Stimulated activated CD8-positive, alpha-beta memory T cell treated with anti-CD3 and anti-CD28 coated beads, Interleukin-2, amount 100 ng/mL, for 1 hour (primary cell): Measurements from ENCODE around the gene ETV3.
A peak's percentile ranks its signal among the peaks of the same experiment; 100 is the strongest.

ENCODE experiments used
- DNase-seq, 2 donors: peaks; one replicate each; pipeline ENCODE4 v3.0.0-alpha.2; 2020; ENCODE audit warnings: low read depth in 2 of 2

Gene ETV3

DNA sequence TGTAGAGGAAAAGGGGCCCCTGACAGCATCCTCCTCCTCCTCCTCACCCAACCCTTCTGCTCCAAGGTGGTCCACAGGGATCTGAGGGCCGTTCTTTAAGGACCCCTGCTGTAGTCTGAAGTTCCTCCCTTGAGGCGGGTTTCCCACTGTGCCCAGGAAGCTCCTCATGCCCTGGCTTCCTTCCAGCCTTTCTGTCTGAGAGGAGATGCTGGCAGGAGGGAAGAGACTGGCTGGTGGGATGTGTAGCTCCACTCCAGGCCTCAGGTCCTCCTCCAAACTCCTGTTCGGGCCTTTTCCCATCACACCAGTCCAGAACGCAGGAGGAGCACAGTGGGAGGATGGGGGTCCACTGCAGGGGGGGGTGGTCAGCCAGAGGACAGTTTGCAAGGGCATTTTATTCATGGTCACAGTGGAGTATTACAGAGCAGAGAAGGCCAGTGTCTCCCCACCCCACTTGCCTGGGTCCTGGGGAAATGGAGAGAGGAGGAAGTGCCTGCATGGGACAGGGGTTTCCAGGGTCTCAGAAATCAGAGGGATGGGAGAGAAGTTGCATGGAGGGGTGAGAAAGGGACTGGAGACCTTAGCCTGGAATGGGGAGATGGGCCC, 46.4 kb downstream of the ETV3 start:
- DNase-seq: no peak

DNA sequence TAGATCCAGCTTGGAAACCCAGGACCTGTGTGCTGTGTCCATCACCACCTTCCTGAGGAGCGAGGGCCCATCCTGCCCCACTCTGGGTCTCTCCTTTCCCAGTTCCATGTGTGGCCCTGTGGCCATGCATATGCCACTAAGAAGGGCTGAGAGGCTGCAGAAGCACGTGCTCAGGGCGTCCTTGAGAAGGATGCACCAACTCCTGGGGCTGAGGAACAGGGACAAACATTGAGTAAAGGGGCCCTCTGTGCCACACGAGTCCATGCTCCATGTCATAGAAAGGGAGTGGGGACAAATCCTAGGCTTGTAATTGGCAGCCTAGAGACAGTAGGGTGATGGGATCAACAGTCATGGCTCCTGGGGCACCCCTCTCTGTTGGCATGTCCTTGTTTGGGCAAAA, 47.0 kb downstream of the ETV3 start:
- no peak for DNase-seq

- DNase-seq: no peak
Measured at GRCh38 chr1:157090771-157091170, 47.4 kb downstream of the ETV3 start.

DNA sequence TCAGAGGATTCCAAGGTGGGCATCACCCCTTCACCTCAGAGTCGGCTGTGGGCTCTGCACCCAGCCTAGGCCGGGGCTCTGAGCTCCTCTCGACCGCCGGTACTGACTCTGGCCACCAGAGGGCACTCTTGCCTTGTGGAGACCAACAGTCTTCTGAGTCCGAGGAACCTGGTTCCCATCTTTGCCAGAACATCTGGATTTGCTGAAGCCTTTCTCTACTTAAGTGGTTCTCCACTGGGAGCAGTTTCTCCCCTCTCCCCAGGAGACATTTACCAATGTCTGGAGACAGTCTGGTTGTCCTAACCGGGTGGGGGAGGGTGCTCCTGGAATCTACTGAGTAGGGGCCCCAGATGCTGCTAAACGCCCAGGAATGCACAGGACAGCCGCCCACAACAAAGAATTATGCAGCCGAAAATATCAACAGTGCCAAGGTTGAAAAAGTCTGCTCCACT, 48.0 kb downstream of the ETV3 start:
- DNase-seq: peak; percentile 75 to 79

DNA sequence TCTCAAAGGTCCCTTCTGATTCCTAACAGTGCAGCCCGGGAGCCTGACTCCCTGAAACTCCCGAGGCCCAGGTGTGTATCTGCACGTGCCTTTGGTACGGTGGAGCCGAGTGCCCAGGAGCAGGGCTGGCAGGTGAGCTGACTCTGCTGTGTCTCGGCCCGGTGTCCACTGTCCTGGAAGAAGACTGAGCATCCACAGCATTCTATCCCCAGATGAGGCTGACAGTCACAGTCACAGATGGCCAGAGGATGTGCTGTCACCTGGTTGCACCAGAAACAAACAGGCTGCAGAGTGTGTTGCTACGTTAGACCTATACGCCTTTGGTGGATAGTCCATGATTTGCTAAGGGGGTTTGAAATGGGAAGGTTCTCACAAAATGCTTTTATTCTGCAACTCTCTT, 48.4 kb downstream of the ETV3 start:
- DNase-seq: no peak

- no peak for DNase-seq
Measured at GRCh38 chr1:157088607-157089006, 49.6 kb downstream of the ETV3 start.

- DNase-seq: no peak
Measured at GRCh38 chr1:157087030-157087429, 51.2 kb downstream of the ETV3 start.

GRCh38 chr1:157086299-157086698, 51.9 kb downstream of the ETV3 start:
- no peak for DNase-seq

- DNase-seq: no peak
Measured at GRCh38 chr1:157085421-157085820, 52.8 kb downstream of the ETV3 start.

DNA sequence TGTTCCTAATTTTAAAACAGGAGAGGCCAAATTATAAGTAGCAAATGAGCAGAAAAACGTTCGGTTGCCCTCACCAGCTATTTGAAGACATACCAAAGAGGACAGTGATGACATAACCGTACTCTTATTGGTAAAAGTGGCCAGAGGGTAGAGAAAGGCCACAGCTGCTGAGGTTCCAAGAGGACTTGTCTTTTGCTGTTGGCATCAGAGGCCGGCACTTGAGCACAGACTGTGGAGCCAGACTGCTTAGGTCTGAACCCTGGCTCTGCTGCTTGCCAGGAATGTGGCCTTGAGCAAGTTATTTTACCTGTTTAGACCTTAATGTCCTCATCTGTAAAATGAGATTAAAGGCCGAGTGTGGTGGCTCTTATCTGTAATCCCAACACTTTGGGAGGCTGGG, 53.5 kb downstream of the ETV3 start:
- no peak for DNase-seq

GRCh38 chr1:157081707-157082106, 56.5 kb downstream of the ETV3 start:
- DNase-seq: no peak

DNA sequence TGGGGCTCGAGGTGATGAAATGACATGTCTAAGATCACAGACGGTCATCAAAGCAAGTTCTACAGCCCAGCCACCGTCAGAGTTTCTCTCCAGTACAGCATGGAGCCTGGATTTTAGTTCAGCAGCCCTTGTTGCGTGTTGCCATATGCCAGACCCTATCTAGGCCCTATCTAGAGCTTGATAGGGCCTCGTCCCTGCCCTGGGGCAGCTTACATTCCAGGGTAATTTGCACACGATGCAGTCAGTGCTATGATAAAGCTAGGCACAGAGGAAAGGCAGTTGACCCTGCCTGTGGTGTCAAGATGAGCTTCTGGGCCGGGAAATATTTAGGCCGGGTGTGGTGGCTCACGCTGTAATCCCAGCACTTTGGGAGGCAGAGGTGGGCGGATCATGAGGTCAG, 57.5 kb downstream of the ETV3 start:
- no peak for DNase-seq

GRCh38 chr1:157077394-157077793, 60.8 kb downstream of the ETV3 start:
- no peak for DNase-seq

- DNase-seq: no peak
Measured at GRCh38 chr1:157073944-157074685, 64.1 kb downstream of the ETV3 start.
